H9 (cell line): ENCODE measurements around the gene CDC37L1. TPM values are rescaled to one million over a fixed set of nuclear protein-coding genes. Genes with fewer than 3 reads are reported as not detected.

Experiments
- DNase-seq: peaks from one replicate; pipeline ENCODE4 v3.0.0-alpha.2; 2017
- H2AFZ ChIP-seq: one replicate; pipeline ENCODE4 v1.6.1; 2013; ENCODE audit warnings: mild to moderate bottlenecking, low read length, control low read depth, moderate library complexity
- H2AK5ac ChIP-seq: 2 replicates; pipeline ENCODE4 v1.6.1; 2013; ENCODE audit warnings: low read length, control low read depth, mixed read lengths; ENCODE audit not compliant: insufficient read length
- H2BK120ac ChIP-seq: one replicate; pipeline ENCODE4 v1.6.1; 2013; ENCODE audit warnings: low read depth, mild to moderate bottlenecking, low read length, control low read depth, inconsistent platforms; ENCODE audit not compliant: poor library complexity, severe bottlenecking
- H2BK12ac ChIP-seq: 2 replicates; pipeline ENCODE4 v1.6.1; 2013; ENCODE audit warnings: low read length, control low read depth, mixed read lengths, low read depth; ENCODE audit not compliant: insufficient read length
- H2BK15ac ChIP-seq: 2 replicates; pipeline ENCODE4 v1.6.1; 2013; ENCODE audit warnings: low read depth, low read length, control low read depth
- H2BK20ac ChIP-seq: one replicate; pipeline ENCODE4 v1.6.1; 2013; ENCODE audit warnings: low read depth, mild to moderate bottlenecking, low read length, control low read depth, inconsistent platforms; ENCODE audit not compliant: poor library complexity, severe bottlenecking
- H2BK5ac ChIP-seq: 2 replicates; pipeline ENCODE4 v1.6.1; 2013; ENCODE audit warnings: low read length, control low read depth, mixed read lengths; ENCODE audit not compliant: insufficient read length
- H3K14ac ChIP-seq: 2 replicates; pipeline ENCODE4 v1.6.1; 2013; ENCODE audit warnings: low read length, control low read depth; ENCODE audit not compliant: insufficient read depth
- H3K18ac ChIP-seq: 2 replicates; pipeline ENCODE4 v1.6.1; 2013; ENCODE audit warnings: low read depth, mild to moderate bottlenecking, mixed read lengths, low read length, control low read depth; ENCODE audit not compliant: insufficient read length
- H3K23ac ChIP-seq: 2 replicates; pipeline ENCODE4 v1.6.1; 2013; ENCODE audit warnings: low read length, control low read depth, mixed read lengths, low read depth; ENCODE audit not compliant: insufficient read length
- H3K23me2 ChIP-seq: 2 replicates; pipeline ENCODE4 v1.6.1; 2013; ENCODE audit warnings: low read depth, mild to moderate bottlenecking, mixed read lengths, low read length, control low read depth; ENCODE audit not compliant: insufficient read length, poor library complexity, severe bottlenecking
- H3K27ac ChIP-seq: 2 replicates; pipeline ENCODE4 v1.5.1; 2013; ENCODE audit warnings: low read length, control low read depth, mixed read lengths, low read depth; ENCODE audit not compliant: insufficient read length
- H3K27me3 ChIP-seq: 2 replicates; pipeline ENCODE4 v1.6.1; 2013; ENCODE audit warnings: low read length, control low read depth, inconsistent platforms; ENCODE audit not compliant: insufficient read depth
- H3K4ac ChIP-seq: 2 replicates; pipeline ENCODE4 v1.6.1; 2013; ENCODE audit warnings: low read depth, mild to moderate bottlenecking, control low read depth, inconsistent platforms, low read length, moderate library complexity
- H3K4me1 ChIP-seq: 2 replicates; pipeline ENCODE4 v1.6.1; 2013; ENCODE audit warnings: low read length, control low read depth, inconsistent platforms; ENCODE audit not compliant: insufficient read depth
- H3K4me2 ChIP-seq: 2 replicates; pipeline ENCODE4 v1.6.1; 2013; ENCODE audit warnings: low read length, control low read depth, mixed read lengths; ENCODE audit not compliant: insufficient read length, insufficient read depth
- H3K56ac ChIP-seq: 2 replicates; pipeline ENCODE4 v1.6.1; 2013; ENCODE audit warnings: low read depth, mild to moderate bottlenecking, mixed read lengths, low read length, control low read depth; ENCODE audit not compliant: insufficient read length
- H3K79me1 ChIP-seq: 2 replicates; pipeline ENCODE4 v1.6.1; 2013; ENCODE audit warnings: low read depth, mild to moderate bottlenecking, moderate library complexity, low read length, control low read depth, inconsistent platforms; ENCODE audit not compliant: insufficient read depth, poor library complexity, severe bottlenecking
- H3K79me2 ChIP-seq: 2 replicates; pipeline ENCODE4 v1.6.1; 2013; ENCODE audit warnings: low read length, control low read depth, inconsistent platforms; ENCODE audit not compliant: insufficient read depth
- H3K9ac ChIP-seq: 2 replicates; pipeline ENCODE4 v1.6.1; 2013; ENCODE audit warnings: low read length, control low read depth, mixed read lengths; ENCODE audit not compliant: insufficient read length; ENCODE audit errors: extremely low read depth
- H3K9me3 ChIP-seq: one replicate; pipeline ENCODE4 v1.6.1; 2013; ENCODE audit warnings: low read depth, low read length, inconsistent platforms; ENCODE audit not compliant: control insufficient read depth
- H3T11ph ChIP-seq: one replicate; pipeline ENCODE4 v1.6.1; 2013; ENCODE audit warnings: mild to moderate bottlenecking, low read length, control low read depth, inconsistent platforms
- H4K20me1 ChIP-seq: one replicate; pipeline ENCODE4 v1.6.1; 2013; ENCODE audit not compliant: control insufficient read depth, insufficient read length, insufficient read depth
- H4K5ac ChIP-seq: 2 replicates; pipeline ENCODE4 v1.6.1; 2013; ENCODE audit warnings: low read depth, mild to moderate bottlenecking, mixed read lengths, low read length, control low read depth; ENCODE audit not compliant: insufficient read length
- H4K8ac ChIP-seq: replicated peaks from 2 replicates; pipeline ENCODE4 v1.6.1; 2013; ENCODE audit warnings: low read length, control low read depth, mixed read lengths, low read depth; ENCODE audit not compliant: insufficient read length
- H4K91ac ChIP-seq: 2 replicates; pipeline ENCODE4 v1.6.1; 2013; ENCODE audit warnings: low read depth, mild to moderate bottlenecking, moderate library complexity, mixed read lengths, low read length, control low read depth; ENCODE audit not compliant: insufficient read length
- H3K27ac Mint-ChIP-seq, 3 experiments: 2 replicates in 2 of 3; 3 replicates in 1 of 3; pipeline ENCODE4 v1.8.0; 2020 to 2021; ENCODE audit warnings: mixed read lengths in 3 of 3, mild to moderate bottlenecking in 1 of 3, moderate library complexity in 1 of 3
- H3K27me3 Mint-ChIP-seq: 2 replicates; pipeline ENCODE4 v1.8.0; 2021; ENCODE audit warnings: low read depth, mild to moderate bottlenecking, moderate library complexity, mixed read lengths
- H3K36me3 Mint-ChIP-seq, 3 experiments: 2 replicates in 2 of 3; 3 replicates in 1 of 3; pipeline ENCODE4 v1.8.0; 2020 to 2021; ENCODE audit warnings: low read depth in 3 of 3, mixed read lengths in 3 of 3; ENCODE audit not compliant: insufficient read depth in 1 of 3
- H3K4me1 Mint-ChIP-seq, 2 experiments: 2 replicates each; pipeline ENCODE4 v1.8.0; 2020; ENCODE audit warnings: mixed read lengths in 2 of 2
- H3K4me3 Mint-ChIP-seq, 2 experiments: 2 replicates in 1 of 2; 3 replicates in 1 of 2; pipeline ENCODE4 v1.8.0; 2020 to 2021; ENCODE audit warnings: mild to moderate bottlenecking in 2 of 2, mixed read lengths in 2 of 2, moderate library complexity in 1 of 2
- H3K9me3 Mint-ChIP-seq, 2 experiments: 2 replicates in 1 of 2; 3 replicates in 1 of 2; pipeline ENCODE4 v1.8.0; 2020; ENCODE audit warnings: mild to moderate bottlenecking in 2 of 2, mixed read lengths in 2 of 2, moderate library complexity in 1 of 2
- WGBS: extraction: QIAGEN DNeasy Blood & Tissue Kit; methylation state at CpG from one replicate; pipeline ENCODE4 v1.1.7; 2013; ENCODE audit warnings: missing lambda C conversion rate, low lambda C conversion rate, mixed read lengths; ENCODE audit not compliant: insufficient read length; ENCODE audit errors: extremely low coverage; 5-methylcytosine and 5-hydroxymethylcytosine counted together
- total RNA-seq: library from RNA; stranded (reverse); gene quantifications from 2 replicates; pipeline ENCODE4 v1.2.1, GENCODE V29; 2021
- TF ChIP-seq, protein P1 (sequence below): fragments of 200-600 bp; sonication (generic); conservative IDR thresholded peaks from 3 replicates; pipeline ENCODE4 v1.8.0; 2021; ENCODE audit warnings: antibody characterized with exemption, mild to moderate bottlenecking

Gene CDC37L1
- total RNA-seq, 1 experiment from 2014 or later, result 17.6 TPM

DNA sequence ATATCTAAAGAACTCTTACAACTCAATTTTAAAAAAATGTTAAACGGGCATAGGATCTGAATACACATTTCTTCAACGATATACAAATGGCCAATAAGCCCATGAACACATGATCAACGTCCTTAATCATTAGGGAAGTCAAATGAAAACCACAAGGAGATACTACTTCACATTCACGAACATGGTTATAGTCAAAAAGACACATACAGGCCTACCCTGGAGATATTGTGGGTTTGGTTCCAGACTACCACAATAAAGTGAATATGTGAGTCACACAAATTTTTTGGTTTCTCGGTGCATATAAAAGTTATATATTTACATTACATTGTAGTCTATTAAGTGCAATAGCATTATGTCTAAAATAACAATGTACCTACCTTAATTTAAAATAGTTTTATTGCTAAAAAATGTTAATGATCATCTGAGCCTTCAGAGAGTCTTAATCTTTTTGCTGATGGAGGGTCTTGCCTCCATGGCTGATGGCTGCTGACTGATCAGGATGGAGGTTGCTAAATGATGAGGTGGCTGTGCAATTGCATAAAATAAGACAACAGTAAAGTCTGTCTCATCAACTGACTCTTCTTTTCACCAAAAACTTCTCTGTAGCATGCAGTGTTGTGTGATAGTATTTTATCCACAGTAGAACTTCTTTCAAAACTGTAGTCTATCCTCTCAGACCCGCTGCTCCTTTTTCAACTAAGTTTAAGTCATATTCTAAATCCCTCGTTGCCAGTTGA lies 46.5 kb downstream of the CDC37L1 start:
- Mint-ChIP-seq H3K9me3 (no peaks in the 10 kb centered on the region), H3K36me3 (peaks cover 0 to 20% (median 10%) of the 10 kb centered on the region in 3 experiments; a peak in 4 of 7 replicates), H3K4me1 (no peaks in the 10 kb centered on the region), H3K27ac (no peak overlapping the region), H3K27me3 (no peaks in the 10 kb centered on the region), H3K4me3 (no peak overlapping the region)
- Histone ChIP-seq H2BK15ac (no peak overlapping the region), H4K5ac (no peak overlapping the region), H3K56ac (no peak overlapping the region), H2AK5ac (no peak overlapping the region), H3K27me3 (no peaks in the 10 kb centered on the region), H4K20me1 (no peaks in the 10 kb centered on the region), H3K23ac (no peak overlapping the region), H3K4me2 (no peak overlapping the region), H3K9ac (no peak overlapping the region), H3K4ac (no peak overlapping the region), H2AFZ (no peak overlapping the region), H3K4me1 (no peaks in the 10 kb centered on the region), H3K18ac (no peak overlapping the region), H2BK5ac (no peak overlapping the region), H2BK20ac (no peak overlapping the region), H2BK12ac (no peak overlapping the region), H3K14ac (no peak overlapping the region), H4K91ac (no peak overlapping the region), H2BK120ac (no peak overlapping the region), H3K79me1 (peaks cover 9% of the 10 kb centered on the region), H3K9me3 (no peaks in the 10 kb centered on the region), H3K23me2 (no peaks in the 10 kb centered on the region), H3K79me2 (peaks cover 6% of the 10 kb centered on the region; the same call in 1 of the 2 replicates), H3K27ac (no peak overlapping the region), H3T11ph (no peak overlapping the region), H4K8ac (no peak overlapping the region)
- no CpG with 5 or more reads among the region's 7 CpGs for WGBS
- no peak for DNase-seq
- TF ChIP-seq, protein P1, sequence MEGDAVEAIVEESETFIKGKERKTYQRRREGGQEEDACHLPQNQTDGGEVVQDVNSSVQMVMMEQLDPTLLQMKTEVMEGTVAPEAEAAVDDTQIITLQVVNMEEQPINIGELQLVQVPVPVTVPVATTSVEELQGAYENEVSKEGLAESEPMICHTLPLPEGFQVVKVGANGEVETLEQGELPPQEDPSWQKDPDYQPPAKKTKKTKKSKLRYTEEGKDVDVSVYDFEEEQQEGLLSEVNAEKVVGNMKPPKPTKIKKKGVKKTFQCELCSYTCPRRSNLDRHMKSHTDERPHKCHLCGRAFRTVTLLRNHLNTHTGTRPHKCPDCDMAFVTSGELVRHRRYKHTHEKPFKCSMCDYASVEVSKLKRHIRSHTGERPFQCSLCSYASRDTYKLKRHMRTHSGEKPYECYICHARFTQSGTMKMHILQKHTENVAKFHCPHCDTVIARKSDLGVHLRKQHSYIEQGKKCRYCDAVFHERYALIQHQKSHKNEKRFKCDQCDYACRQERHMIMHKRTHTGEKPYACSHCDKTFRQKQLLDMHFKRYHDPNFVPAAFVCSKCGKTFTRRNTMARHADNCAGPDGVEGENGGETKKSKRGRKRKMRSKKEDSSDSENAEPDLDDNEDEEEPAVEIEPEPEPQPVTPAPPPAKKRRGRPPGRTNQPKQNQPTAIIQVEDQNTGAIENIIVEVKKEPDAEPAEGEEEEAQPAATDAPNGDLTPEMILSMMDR, result no peak
